Fibroblast of pulmonary artery (primary cell): ENCODE results near the gene ATP6V1C2.

Source experiments
- DNase-seq: peaks from one replicate; pipeline ENCODE4 v3.0.0-alpha.2; 2010; ENCODE audit warnings: low read depth
- H3K4me3 ChIP-seq: replicated peaks from 2 replicates; pipeline ENCODE4 v1.5.1; 2011; ENCODE audit warnings: low read depth, mild to moderate bottlenecking, control low read depth, low read length, moderate library complexity
- CTCF ChIP-seq: IDR thresholded peaks from 2 replicates; pipeline ENCODE4 v1.5.1; 2011; ENCODE audit warnings: mild to moderate bottlenecking, control low read depth, low read length, inconsistent platforms; ENCODE audit errors: missing control alignments

The ATP6V1C2 gene

GRCh38 chr2:10764896-10765295 lies 43.5 kb downstream of the ATP6V1C2 start:
- TF ChIP-seq CTCF: no peak
- H3K4me3 ChIP-seq: no peak overlapping the region
- no peak for DNase-seq

GRCh38 chr2:10765461-10765860 lies 44.0 kb downstream of the ATP6V1C2 start:
- no peak for TF ChIP-seq CTCF
- no peak for DNase-seq
- no peak overlapping the region for H3K4me3 ChIP-seq

GRCh38 chr2:10765914-10766313 lies 44.5 kb downstream of the ATP6V1C2 start:
- H3K4me3 ChIP-seq: no peak overlapping the region
- no peak for DNase-seq
- TF ChIP-seq CTCF: no peak

DNA sequence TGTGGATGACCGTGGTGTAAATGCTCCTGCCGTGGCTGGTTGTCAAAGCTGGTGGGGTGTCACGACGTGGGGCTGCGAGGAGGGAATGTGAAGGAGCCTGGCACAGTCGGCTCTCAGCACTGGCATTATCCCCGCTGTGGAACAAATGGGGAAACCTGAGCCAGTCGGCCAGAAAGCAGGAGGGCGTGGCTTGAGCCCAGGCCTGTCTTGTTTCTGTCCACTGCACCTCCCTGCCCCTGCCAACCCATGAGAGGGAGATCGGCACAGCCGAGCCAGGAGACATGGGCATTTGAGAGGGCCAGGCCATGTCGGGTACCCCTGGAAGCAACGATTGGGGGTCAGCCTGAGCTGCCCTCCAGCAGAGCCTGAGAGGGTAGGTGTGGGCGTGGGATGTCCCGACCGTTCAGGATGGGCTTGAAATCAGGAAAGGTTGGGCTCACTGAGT lies 46.7 kb downstream of the ATP6V1C2 start:
- DNase-seq: no peak
- no peak overlapping the region for H3K4me3 ChIP-seq
- TF ChIP-seq CTCF: no peak

- no peak overlapping the region for H3K4me3 ChIP-seq
- no peak for TF ChIP-seq CTCF
- no peak for DNase-seq
These were observed 49.7 kb downstream of the ATP6V1C2 start for GRCh38 chr2:10770956-10771750.

DNA sequence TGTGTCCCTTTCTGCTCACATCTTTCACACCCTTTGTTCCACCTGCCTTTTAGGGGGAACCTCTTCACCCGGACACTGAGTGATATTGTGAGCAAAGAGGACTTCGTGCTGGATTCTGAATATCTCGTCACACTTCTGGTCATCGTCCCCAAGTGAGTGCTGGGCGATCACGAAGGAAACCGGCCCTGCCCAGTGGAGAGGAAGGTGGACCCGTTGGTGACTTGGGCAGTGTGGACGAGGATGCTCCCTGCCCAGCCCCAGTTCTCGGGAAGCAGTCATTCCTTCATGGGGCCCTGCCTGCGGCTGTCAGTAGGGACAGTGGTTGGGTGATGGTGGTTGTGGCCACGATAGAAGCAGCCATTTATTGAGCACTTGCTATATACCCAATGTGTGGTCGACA lies 50.4 kb downstream of the ATP6V1C2 start:
- DNase-seq: no peak
- H3K4me3 ChIP-seq: no peak overlapping the region
- no peak for TF ChIP-seq CTCF
